Suprapubic skin (tissue), 4 donors: ENCODE measurements around the gene ABCB1. TPM values are rescaled to one million over a fixed set of nuclear protein-coding genes. Genes with fewer than 3 reads are reported as not detected.

Experiments used
- DNase-seq, 2 donors: peaks; one replicate each; pipeline ENCODE4 v3.0.0-alpha.2; 2019; ENCODE audit warnings: low spot score in 2 of 2
- H3K27ac ChIP-seq: fragments of 200-600 bp; sonication (generic); one replicate; pipeline ENCODE4 v1.5.1; 2019
- H3K27me3 ChIP-seq: fragments of 200-600 bp; sonication (generic); one replicate; pipeline ENCODE4 v1.5.1; 2019
- H3K36me3 ChIP-seq: fragments of 200-600 bp; sonication (generic); one replicate; pipeline ENCODE4 v1.5.1; 2019
- H3K4me1 ChIP-seq: fragments of 200-600 bp; sonication (generic); one replicate; pipeline ENCODE4 v1.5.1; 2019
- H3K4me3 ChIP-seq: fragments of 200-600 bp; sonication (generic); one replicate; pipeline ENCODE4 v1.5.1; 2019; ENCODE audit warnings: mild to moderate bottlenecking
- H3K9me3 ChIP-seq: fragments of 200-600 bp; sonication (generic); one replicate; pipeline ENCODE4 v1.5.1; 2019
- CTCF ChIP-seq, 2 donors: fragments of 200-600 bp in 1 of 2; fragments of 450-650 bp in 1 of 2; sonication (generic) in 1 of 2; IDR thresholded peaks; one replicate each; pipeline ENCODE4 v1.5.1; 2016 to 2019; ENCODE audit warnings: antibody characterized with exemption in 2 of 2, mild to moderate bottlenecking in 1 of 2, moderate library complexity in 1 of 2
- EP300 ChIP-seq: sonication (generic); formaldehyde crosslinking; IDR thresholded peaks from one replicate; pipeline ENCODE4 v1.6.1; 2017; ENCODE audit warnings: antibody characterized with exemption
- POLR2A ChIP-seq, 2 donors: fragments of 450-650 bp; IDR thresholded peaks; one replicate each; pipeline ENCODE4 v1.6.1; 2017; ENCODE audit warnings: antibody characterized with exemption in 2 of 2, mild to moderate bottlenecking in 2 of 2, moderate library complexity in 2 of 2
- POLR2AphosphoS5 ChIP-seq, 3 donors: sonication (generic); formaldehyde crosslinking; IDR thresholded peaks; one replicate each; pipeline ENCODE4 v1.6.1; 2017; ENCODE audit warnings: antibody characterized with exemption in 3 of 3
- WGBS: methylation state at CpG from one replicate; pipeline ENCODE4 v1.1.5; 2018; 5-methylcytosine and 5-hydroxymethylcytosine counted together
- total RNA-seq, 4 donors: library from RNA; depleted of rRNA; stranded (reverse); fragments of >200 nt; gene quantifications; one replicate each; pipeline ENCODE4 v1.1.0, GENCODE V29; 2016

ABCB1 gene
- total RNA-seq, 4 donors from 2014 or later: 0.79 to 7.0 (median 3.9) TPM

- no peaks in the 10 kb centered on the region for H3K4me1 ChIP-seq
- DNase-seq: no peak
- H3K9me3 ChIP-seq: no peaks in the 10 kb centered on the region
- no peak overlapping the region for H3K4me3 ChIP-seq
- no peaks in the 10 kb centered on the region for H3K36me3 ChIP-seq
- 97% methylated on average over 1 of the region's 1 CpG for WGBS
- no peak for TF ChIP-seq CTCF (IDR thresholded peaks at IDR 0.05)
- TF ChIP-seq POLR2AphosphoS5 (IDR thresholded peaks at IDR 0.05): no peak
- TF ChIP-seq POLR2A (IDR thresholded peaks at IDR 0.05): no peak
- no peak for TF ChIP-seq EP300
- no peak overlapping the region for H3K27ac ChIP-seq
- H3K27me3 ChIP-seq: no peaks in the 10 kb centered on the region
These were observed 106.2 kb downstream of the ABCB1 start for GRCh38 chr7:87494454-87494853.

GRCh38 chr7:87483131-87483530 is 117.6 kb downstream of the ABCB1 start:
- H3K36me3 ChIP-seq: no peaks in the 10 kb centered on the region
- WGBS: 83% methylated on average over 2 of the region's 2 CpGs

GRCh38 chr7:87482115-87482514 is 118.6 kb downstream of the ABCB1 start:
- Histone ChIP-seq H3K27me3 (no peaks in the 10 kb centered on the region), H3K36me3 (no peaks in the 10 kb centered on the region), H3K4me1 (no peaks in the 10 kb centered on the region), H3K4me3 (no peak overlapping the region), H3K9me3 (no peaks in the 10 kb centered on the region), H3K27ac (no peak overlapping the region)
- no peak for TF ChIP-seq POLR2AphosphoS5 (IDR thresholded peaks at IDR 0.05)
- TF ChIP-seq POLR2A (IDR thresholded peaks at IDR 0.05): no peak
- TF ChIP-seq EP300: no peak
- TF ChIP-seq CTCF (IDR thresholded peaks at IDR 0.05): no peak
- WGBS: 75% methylated on average over 3 of the region's 3 CpGs
- DNase-seq: no peak

More at GRCh38 chr7:87483131-87483530, 117.6 kb downstream of the ABCB1 start:
- no peak overlapping the region for H3K4me3 ChIP-seq
- TF ChIP-seq EP300: no peak
- TF ChIP-seq POLR2AphosphoS5 (IDR thresholded peaks at IDR 0.05): no peak
- no peaks in the 10 kb centered on the region for H3K27me3 ChIP-seq
- H3K27ac ChIP-seq: no peak overlapping the region
- no peaks in the 10 kb centered on the region for H3K9me3 ChIP-seq
- H3K4me1 ChIP-seq: no peaks in the 10 kb centered on the region
- no peak for DNase-seq

- Histone ChIP-seq H3K4me3 (no peak overlapping the region), H3K4me1 (peaks cover 6% of the 10 kb centered on the region), H3K27me3 (peaks cover 7% of the 10 kb centered on the region), H3K27ac (no peak overlapping the region), H3K36me3 (no peaks in the 10 kb centered on the region), H3K9me3 (no peaks in the 10 kb centered on the region)
- 93% methylated on average over 2 of the region's 2 CpGs for WGBS
- DNase-seq: no peak
- TF ChIP-seq CTCF (IDR thresholded peaks at IDR 0.05) (no peak), EP300 (no peak), POLR2AphosphoS5 (IDR thresholded peaks at IDR 0.05) (no peak), POLR2A (IDR thresholded peaks at IDR 0.05) (no peak)
These were observed 120.3 kb downstream of the ABCB1 start for GRCh38 chr7:87480386-87480785.

- no peak for DNase-seq
- H3K9me3 ChIP-seq: no peaks in the 10 kb centered on the region
- H3K4me3 ChIP-seq: no peak overlapping the region
- H3K36me3 ChIP-seq: no peaks in the 10 kb centered on the region
- WGBS: 75% methylated on average over 2 of the region's 2 CpGs
- peaks cover 9% of the 10 kb centered on the region for H3K27me3 ChIP-seq
- H3K4me1 ChIP-seq: peaks cover 11% of the 10 kb centered on the region
- TF ChIP-seq EP300 (no peak), POLR2AphosphoS5 (IDR thresholded peaks at IDR 0.05) (no peak), POLR2A (IDR thresholded peaks at IDR 0.05) (no peak), CTCF (IDR thresholded peaks at IDR 0.05) (no peak)
- H3K27ac ChIP-seq: no peak overlapping the region
These were observed 120.7 kb downstream of the ABCB1 start for GRCh38 chr7:87479951-87480350.

- Histone ChIP-seq H3K4me3 (peak overlapping the region; percentile 65), H3K36me3 (no peaks in the 10 kb centered on the region), H3K27me3 (peaks cover 9% of the 10 kb centered on the region), H3K9me3 (no peaks in the 10 kb centered on the region), H3K4me1 (peaks cover 20% of the 10 kb centered on the region), H3K27ac (no peak overlapping the region)
- WGBS: 70% methylated on average over 8 of the region's 8 CpGs
- no peak for TF ChIP-seq POLR2AphosphoS5 (IDR thresholded peaks at IDR 0.05)
- no peak for DNase-seq
These were observed 124.5 kb downstream of the ABCB1 start for GRCh38 chr7:87476179-87476557.
